GM18951 (cell line): Measurements from ENCODE around the gene TNS3.
"Not testable (repeated sequence)": the region's sequence is repeated elsewhere in the genome, so short reads cannot be mapped to it uniquely, and the experiment has no call there.

Experiments
- POLR2A ChIP-seq: IDR thresholded peaks from 4 replicates; pipeline ENCODE4 v1.6.1; 2011; ENCODE audit warnings: mild to moderate bottlenecking; ENCODE audit not compliant: insufficient read length, insufficient read depth; ENCODE audit errors: extremely low read depth
- in situ Hi-C: fragments of 300-500 bp; cut with MboI; formaldehyde crosslinking; loops from one replicate; pipeline ENCODE4 v1.12.0; 2022; ENCODE audit warnings: low sequenced_read_pairs, mixed read lengths, inconsistent platforms; ENCODE audit not compliant: unreplicated experiment

Gene TNS3

DNA sequence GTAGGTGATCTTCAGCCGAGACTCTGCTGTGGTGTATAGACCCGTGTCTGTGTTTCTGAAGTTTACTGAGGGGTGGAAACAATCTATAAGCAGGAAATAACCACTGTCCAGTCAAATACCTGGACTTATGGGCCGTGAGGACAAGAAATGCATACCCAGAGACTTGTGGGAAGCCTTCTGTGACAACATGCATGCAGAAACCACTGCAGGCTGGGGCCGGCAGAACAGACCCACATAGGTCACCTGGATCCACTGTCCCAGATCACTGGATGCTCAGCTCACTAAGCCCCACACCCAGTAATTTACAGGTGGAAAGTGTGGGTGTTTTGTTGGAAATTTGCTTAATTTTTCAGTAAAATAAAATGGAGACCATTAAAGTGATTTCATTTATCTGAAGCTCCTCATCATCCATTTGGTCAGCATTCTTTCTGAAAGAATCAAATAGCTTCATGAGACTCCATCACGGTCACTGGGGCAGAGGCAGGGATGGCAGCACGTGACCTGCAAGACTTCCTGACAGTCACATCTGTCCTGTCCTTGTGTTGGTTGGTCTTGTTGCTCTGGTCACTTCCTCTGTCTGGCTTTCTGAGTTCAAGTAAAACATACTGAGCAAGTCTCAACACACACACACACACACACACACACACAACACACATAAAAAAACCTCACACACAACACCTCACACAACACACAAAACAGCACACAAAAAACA is 108.3 kb downstream of the TNS3 start:
- in situ Hi-C loops, result no loop called here
- TF ChIP-seq POLR2A, result no peak

DNA sequence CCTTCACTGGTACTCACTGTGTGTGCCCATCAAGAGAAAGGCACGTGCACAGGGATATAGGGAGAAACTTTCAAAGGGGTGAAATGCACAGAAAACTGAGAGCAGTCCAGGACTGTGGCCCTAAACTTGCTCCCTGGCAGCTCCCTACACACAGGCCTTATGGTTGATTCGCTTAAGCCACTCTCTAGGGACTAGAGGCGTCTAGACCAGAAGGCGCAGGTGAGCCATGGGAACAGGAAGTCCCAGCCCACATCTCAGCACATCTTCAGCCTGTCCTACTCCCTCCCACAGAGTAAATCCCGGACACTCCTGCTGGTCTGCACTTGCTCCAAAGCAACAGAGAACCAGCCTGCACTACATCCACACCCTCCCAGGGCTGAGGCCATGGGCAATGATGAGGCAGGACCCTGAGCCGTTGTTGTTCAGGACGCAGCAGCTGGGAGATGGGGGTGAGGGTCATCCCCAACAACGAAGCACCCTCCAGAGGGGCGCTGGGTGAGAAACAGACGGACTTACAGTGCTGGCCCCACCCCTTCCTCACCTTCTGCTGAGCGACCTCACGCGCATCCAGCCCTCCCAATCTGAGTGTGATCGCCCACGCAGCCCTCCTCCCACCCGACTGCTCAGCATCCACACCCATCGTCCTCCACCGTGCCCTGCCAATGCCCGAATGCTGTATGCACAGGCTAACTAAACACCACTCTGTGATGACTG is 109.3 kb downstream of the TNS3 start:
- no peak for TF ChIP-seq POLR2A
- in situ Hi-C loops, result no loop called here

DNA sequence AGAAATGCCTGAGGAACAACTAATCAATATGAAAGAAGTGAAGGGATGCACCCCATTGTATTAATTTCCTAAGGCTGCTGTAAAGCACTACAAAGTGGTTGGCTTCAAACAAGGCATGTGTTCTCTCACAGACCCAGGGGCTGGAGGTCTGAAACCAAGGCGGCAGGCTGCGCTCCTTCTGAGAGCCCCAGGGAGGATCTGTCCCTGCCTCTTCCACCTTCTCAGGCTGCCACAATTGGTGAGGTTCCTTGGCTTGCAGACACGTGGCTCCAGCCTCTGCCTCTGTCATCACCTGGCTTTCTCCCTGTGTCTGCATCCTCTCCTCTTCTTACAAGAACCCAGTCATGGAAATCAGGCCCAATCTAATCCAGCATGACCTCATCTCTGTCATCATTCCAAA is 110.1 kb downstream of the TNS3 start:
- in situ Hi-C loops, result no loop called here
- no peak for TF ChIP-seq POLR2A

DNA sequence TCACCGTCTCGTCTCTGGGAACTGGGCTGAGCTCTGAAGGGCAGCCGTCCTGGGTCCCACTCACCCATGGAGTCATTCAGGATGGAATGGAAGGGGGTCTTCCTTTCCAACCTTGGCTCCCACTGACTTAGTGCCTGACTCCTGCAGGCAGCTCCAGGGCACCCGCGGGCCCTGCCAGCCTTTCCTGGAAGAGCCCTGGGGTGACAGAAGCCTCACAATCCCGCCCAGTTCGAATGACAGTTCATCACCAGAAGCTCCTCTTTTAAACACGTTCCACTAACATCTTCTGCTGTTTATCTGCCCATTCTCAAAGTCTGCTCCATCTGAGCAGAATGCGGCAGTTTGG is 110.6 kb downstream of the TNS3 start:
- no peak for TF ChIP-seq POLR2A
- in situ Hi-C loops, result no loop called here

DNA sequence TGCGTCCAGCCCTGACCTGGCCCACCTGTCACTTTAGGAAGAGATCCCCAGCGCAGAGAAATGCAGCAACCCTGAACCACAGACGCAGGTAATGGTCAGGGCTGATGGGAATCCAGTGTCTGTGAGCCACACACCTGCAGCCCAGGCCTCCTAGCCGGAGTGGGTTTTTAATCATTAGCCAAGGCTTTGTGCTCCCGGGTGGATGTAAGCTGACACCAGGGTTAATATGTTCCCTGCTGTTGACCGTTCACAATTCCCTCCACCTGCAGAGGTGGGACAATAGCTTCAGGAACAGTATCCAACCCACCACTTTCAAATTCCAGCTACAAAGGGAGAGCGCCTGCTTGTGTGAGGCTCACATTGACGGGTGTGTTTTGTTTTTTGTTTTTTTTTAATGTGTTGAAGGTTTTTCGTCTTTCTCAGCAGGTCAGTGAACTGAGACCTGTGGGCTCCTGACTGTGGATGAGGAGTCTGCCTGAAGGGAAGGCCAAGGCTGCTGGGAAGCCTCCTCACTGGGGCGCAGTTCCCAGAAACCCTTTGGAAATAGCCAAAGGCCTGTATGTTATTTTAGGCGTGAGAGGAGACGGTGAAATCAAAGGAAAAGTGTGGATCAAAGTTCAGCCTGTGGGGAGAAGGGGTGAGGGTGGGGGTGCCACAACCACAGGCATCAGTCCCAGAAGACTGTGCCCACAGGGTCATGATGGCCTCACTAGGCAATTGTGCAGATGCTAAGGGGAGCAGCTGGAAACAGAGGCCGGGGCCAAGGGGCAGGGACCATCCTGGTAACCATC is 111.1 kb downstream of the TNS3 start:
- in situ Hi-C loops, result no loop called here
- TF ChIP-seq POLR2A, result no peak

DNA sequence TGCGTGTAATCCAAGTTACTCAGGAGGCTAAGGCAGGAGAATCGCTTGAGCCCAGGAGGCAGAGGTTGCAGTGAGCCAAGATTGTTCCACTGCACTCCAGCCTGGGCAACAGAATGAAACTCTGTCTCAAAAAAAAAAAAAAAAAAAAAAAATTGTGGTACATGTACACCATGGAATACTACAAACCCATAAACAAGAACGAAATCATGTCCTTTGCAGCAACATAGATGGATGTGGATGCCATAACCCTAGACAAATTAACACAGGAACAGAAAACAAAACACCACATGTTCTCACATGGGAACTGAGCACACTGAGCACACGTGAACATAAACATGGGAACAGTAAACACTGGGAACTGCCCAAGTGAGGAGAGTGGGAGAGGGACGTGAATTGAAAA is 112.1 kb downstream of the TNS3 start:
- in situ Hi-C loops, result not testable (repeated sequence)

DNA sequence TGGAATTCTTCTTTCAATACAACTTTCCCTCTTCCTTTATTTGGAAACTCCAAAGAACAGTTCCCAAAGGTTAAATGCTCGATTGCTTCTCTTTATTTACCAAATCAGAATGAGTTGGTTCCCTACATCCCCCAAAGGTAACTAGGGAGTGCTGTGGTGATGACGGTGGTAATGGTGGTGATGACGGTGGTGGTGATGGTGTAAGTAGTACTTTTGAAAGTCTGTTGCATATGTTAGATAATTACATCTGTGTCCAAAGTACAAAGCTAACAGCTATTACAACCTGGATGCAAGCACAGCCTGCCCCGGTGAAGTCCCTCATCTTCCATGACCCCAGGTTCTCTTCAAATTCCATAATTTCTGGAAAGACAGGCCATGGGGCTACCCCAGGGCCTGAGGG is 115.1 kb downstream of the TNS3 start:
- in situ Hi-C loops, result no loop called here

DNA sequence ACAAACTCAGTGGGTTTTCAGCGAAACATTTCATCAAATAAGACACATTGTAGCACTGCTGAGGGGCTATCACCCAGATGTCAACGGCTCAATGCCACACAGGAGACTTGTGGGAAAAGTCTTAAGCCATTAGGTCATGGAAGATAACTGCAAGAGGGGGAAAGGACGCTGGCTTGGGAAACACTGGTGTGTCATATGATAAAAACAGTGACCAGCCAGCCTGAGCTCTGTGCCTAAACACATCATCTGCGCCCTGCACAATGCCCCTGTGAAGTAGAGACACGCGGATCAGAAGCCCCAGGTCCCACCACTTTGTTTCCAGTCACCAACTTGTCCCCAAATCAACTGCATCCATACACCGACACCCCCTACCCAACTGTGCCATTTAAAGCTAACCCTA is 116.7 kb downstream of the TNS3 start:
- in situ Hi-C loops, result no loop called here
- no peak for TF ChIP-seq POLR2A

More for the DNA sequence above, 115.1 kb downstream of the TNS3 start:
- no peak for TF ChIP-seq POLR2A

DNA sequence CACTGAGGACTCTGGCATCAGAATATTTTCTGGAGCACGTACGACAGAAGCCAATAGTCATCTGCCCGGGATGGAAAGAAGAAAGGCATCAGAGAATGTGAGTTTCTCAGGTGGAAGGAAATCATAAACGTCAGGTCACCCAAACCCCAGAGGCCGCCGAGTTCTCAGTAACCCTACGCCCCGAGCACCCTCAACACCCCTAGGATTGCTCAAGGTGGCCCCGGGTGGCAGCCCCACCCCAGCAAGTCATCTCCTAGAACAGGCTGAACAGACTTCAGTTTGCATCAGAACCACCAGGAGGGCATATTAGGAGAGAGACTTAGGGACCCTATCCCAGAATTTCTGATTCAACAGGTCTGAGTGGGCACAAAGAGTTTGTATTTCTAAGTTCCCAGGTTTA is 117.6 kb downstream of the TNS3 start:
- in situ Hi-C loops, result no loop called here
- no peak for TF ChIP-seq POLR2A

DNA sequence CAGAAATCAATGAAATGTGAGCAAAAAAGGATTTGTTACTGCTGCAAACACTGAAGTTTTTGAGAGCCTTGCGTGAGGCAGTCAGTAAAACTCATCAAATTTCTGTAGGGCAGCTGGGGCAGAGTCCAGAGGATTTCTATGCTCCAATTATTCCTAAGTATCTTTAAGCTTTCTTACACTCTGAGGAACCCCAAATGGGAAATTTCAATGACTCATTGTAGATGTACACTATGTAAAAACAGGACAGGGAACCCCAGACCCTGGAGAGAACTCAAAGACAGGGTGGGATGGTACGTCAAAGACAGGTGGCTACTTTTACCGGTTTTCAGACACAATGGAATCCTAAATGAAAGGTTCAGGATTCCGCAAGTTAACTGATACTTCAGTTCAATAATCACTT is 120.2 kb downstream of the TNS3 start:
- no peak for TF ChIP-seq POLR2A

DNA sequence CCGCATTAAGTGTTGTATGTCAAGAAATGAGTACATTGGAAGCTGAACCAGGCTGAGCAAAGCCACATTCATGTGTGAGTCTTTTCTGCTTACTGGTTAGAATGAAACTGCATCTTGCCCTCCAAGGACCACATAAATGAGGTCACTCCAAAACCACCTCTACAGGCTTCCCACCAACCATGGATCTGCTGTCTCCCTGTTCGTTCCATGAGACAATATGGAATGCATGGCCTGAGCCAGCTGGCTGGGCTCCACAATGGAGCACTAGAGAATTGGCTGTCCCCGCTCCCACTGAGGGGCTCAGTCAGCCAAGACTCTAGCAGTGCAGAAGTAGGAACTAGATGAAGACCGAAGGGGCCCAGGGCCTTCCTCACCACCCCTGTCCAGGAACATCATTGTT is 120.8 kb downstream of the TNS3 start:
- in situ Hi-C loops, result no loop called here

More for the DNA sequence above, 120.2 kb downstream of the TNS3 start:
- in situ Hi-C loops, result no loop called here

DNA sequence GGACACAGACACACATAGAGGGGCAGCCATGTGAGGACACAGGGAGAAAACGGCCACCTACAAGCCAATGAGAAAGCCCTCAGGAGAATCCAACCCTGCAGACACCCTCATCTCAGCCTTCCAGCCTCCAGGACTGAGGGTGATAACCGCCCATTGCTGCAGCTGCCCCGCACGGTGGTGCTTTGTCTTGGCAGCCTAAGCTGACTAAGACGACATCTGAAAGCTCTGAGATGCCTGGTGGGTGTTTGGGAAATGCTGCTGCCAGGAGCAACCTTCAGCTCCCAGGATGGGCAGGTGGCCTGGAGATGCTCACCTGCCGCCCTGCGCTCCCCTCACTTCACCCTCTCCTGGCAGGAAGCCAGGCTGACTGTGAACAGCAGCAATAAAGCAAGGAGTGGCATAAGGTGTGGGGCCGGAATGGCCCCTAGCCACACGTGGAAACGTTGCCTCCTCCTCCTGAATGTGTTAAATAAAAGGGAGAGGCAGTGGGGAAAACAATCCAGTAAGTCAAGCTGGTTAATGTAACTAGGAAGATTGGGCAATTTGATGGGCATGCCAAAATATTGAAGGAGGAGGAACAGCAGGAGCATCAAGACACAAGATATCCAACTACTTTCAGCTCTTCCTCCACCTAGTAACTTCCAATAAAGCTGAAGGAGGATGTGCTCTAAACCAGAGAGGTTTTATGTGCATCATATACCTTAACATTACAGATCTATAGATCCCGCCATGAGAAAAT is 121.5 kb downstream of the TNS3 start:
- in situ Hi-C loops, result no loop called here
- TF ChIP-seq POLR2A, result no peak

More for the DNA sequence above, 120.8 kb downstream of the TNS3 start:
- TF ChIP-seq POLR2A, result no peak

DNA sequence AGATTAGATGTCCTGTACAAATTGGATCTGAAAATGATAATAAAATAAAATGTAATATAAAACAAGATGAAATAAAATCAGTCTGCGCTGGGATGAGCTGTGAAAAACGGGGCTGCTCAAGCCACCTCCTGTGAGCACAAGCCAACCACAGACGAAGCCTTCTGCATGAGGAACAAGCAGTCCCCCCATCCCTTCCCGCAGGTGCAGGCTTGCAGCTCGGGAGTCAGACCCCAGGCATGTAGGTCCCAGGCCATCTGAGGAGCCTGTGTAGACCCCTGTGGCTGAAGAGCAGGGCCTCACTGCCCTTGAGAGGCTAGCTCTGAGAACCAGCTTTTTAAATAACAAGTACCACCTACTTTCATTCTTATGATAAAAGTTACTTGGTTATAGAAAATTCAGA is 123.4 kb downstream of the TNS3 start:
- TF ChIP-seq POLR2A, result no peak
- in situ Hi-C loops, result no loop called here

DNA sequence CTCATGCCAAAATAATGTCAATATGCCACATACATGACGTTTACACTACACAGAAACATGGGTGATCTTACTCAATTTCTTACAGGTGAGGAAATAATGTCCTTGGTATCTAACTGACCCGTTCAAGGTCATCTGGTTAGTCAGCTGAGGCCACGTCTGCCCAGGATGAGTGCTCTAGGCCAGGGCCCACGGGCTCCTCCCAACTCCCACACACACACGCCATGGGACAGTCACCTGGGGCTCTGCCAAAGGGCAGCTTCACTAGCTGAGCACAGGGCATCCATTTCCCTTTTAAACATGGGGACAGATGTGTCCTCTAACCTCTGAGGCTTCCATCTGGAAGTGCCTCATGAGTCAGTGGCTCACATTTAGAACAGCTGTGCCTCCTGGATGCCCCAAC is 123.9 kb downstream of the TNS3 start:
- TF ChIP-seq POLR2A, result no peak
- in situ Hi-C loops, result no loop called here
